ENCODE data around the gene DENND1A.

GRCh38 chr9:123364241-123364824 lies 565.6 kb downstream of the DENND1A start:
- TF ChIP-seq CTCF (IDR thresholded peaks at IDR 0.05): no peak
- no peak for TF ChIP-seq POLR2A (IDR thresholded peaks at IDR 0.05)

Data from right lobe of liver (tissue), 4 donors.